Bronchial epithelial cell (primary cell): ENCODE results near the gene SMYD2. TPM values are rescaled to one million over a fixed set of nuclear protein-coding genes. Genes with fewer than 3 reads are reported as not detected.

Source experiments
- DNase-seq: peaks from one replicate; pipeline ENCODE4 v3.0.0-alpha.2; 2010; ENCODE audit warnings: low read depth
- FAIRE-seq: peaks from 2 replicates; lab custom pipeline; 2011; peaks lifted over from hg19 to GRCh38; lab: Jason Lieb, UNC
- H3K27me3 ChIP-seq: 2 replicates; pipeline ENCODE4 v1.5.1; 2011; ENCODE audit warnings: low read length; ENCODE audit not compliant: control insufficient read depth, insufficient read depth
- H3K36me3 ChIP-seq: 2 replicates; pipeline ENCODE4 v1.5.1; 2011; ENCODE audit warnings: low read length; ENCODE audit not compliant: control insufficient read depth, insufficient read depth
- H3K4me3 ChIP-seq: 2 replicates; pipeline ENCODE4 v1.5.1; 2011; ENCODE audit warnings: mild to moderate bottlenecking, low read depth, low read length, control low read depth
- total RNA-seq: library from RNA; depleted of rRNA; stranded (reverse); fragments of >200 nt; gene quantifications from 2 replicates; pipeline ENCODE4 v1.2.1, GENCODE V29; 2014
- TF ChIP-seq, protein P1 (sequence below): IDR thresholded peaks from 2 replicates; pipeline ENCODE4 v1.5.1; 2011; ENCODE audit warnings: mild to moderate bottlenecking, moderate library complexity, low read length, control low read depth, inconsistent platforms; ENCODE audit not compliant: insufficient read depth, severe bottlenecking

Gene SMYD2
- total RNA-seq, 1 donor from 2014 or later: 58.4 TPM

DNA sequence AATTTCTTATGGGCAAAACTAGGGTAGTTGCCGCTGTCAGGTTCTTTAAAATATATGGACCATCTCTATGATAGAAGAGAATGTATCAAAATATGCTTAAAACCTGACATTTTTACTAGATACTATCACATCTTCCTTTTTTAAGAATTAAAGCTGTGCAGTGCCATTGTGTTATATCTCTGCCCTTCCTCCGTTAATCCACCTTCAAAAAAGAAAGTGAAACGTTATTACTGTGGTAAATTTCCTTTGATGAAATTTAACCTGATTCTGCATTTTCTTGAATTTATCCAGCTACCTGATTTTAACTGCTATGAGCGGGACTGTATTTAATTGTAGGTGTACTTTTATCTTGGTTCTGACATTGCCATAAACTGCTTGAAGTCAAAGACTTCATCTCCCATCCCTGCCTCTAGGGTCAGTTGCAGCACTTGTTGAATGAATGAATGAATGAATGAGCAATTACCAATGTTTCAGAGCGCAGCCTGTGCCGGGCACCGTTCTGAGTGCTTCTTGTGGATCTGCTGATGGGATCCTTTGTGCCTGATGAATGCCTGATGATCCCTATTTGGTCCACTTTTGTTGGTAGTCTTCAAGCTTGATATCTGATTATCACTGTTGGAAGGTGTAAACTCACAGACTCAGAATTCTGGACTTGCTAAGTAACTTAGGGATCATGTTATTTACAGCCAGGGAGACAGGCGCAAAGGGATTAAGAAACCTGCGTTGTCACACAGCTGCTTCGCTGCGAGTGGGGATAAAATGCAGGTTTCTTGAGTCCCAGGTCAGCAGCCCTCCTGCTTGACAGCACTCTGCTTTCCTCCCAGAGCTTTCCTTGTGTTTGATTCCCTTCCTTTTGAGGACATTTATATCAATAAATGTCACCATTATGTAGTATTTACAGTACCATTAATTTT is 30.1 kb downstream of the SMYD2 start:
- no peak for FAIRE-seq

DNA sequence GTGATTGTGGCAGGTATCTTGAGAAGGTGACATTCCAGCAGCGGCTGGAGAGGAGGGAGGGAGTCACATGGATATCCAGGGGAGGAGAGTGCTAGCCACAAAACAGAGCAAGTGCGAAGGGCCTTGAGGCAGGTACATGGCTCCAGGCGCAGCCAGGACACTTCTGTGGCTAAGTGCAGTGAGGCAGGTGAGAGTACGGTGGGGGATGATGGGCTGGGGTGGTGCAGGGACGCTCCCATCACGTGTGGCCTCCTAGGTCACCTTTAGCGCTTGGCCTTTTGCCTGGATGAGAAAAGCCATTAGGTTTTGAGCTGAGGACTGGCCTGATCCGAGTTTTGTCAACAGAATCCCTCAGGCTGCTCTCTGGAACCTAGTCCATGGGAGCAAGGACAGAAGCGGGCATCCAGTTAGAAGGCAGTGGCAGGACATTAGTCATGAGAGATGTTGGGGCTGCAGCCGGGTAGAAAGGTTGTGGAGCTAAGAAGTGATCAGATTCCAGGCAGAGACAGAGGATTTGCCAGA is 31.6 kb downstream of the SMYD2 start:
- no peak for FAIRE-seq

More for the DNA sequence above, 30.1 kb downstream of the SMYD2 start:
- no peak overlapping the region for H3K4me3 ChIP-seq
- no peaks in the 10 kb centered on the region for H3K27me3 ChIP-seq
- DNase-seq: no peak
- TF ChIP-seq, protein P1, sequence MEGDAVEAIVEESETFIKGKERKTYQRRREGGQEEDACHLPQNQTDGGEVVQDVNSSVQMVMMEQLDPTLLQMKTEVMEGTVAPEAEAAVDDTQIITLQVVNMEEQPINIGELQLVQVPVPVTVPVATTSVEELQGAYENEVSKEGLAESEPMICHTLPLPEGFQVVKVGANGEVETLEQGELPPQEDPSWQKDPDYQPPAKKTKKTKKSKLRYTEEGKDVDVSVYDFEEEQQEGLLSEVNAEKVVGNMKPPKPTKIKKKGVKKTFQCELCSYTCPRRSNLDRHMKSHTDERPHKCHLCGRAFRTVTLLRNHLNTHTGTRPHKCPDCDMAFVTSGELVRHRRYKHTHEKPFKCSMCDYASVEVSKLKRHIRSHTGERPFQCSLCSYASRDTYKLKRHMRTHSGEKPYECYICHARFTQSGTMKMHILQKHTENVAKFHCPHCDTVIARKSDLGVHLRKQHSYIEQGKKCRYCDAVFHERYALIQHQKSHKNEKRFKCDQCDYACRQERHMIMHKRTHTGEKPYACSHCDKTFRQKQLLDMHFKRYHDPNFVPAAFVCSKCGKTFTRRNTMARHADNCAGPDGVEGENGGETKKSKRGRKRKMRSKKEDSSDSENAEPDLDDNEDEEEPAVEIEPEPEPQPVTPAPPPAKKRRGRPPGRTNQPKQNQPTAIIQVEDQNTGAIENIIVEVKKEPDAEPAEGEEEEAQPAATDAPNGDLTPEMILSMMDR: no peak
- H3K36me3 ChIP-seq: peaks cover 3% of the 10 kb centered on the region

DNA sequence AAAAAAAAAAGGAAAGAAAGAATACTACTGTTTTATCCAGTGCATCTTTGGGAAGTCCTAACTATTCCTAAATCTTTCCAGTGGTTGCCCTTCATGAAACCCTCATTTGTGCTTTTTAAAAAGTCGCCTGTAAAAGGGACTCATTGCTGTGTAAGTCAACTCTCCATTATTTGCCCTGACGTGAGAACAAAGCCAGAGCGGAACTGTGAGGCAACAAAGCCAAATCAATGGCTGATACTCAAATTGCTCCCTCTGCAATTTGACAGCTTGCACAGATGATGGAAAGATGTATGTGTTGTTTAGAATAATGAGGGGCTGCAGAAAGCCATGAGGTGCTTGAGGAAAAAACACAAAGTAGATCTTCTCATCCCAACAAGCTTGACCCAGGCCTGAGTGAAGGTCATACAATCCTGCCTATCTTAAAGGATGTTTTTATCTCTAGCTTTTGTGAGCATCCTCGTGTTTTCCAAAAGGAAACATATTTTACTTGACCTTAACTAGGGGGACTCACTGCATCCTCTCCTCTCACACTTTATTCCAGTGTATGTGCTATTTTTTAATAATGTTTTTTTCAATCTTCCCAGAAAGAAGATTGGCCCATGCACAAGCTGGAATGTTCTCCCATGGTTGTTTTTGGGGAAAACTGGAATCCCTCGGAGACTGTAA is 33.4 kb downstream of the SMYD2 start:
- FAIRE-seq (no peak), DNase-seq (no peak)
- Histone ChIP-seq H3K27me3 (no peaks in the 10 kb centered on the region), H3K36me3 (peaks cover 9% of the 10 kb centered on the region), H3K4me3 (no peak overlapping the region)
- TF ChIP-seq, protein P1: no peak

More for the DNA sequence above, 31.6 kb downstream of the SMYD2 start:
- Histone ChIP-seq H3K36me3 (peaks cover 3% of the 10 kb centered on the region), H3K27me3 (no peaks in the 10 kb centered on the region), H3K4me3 (no peak overlapping the region)
- TF ChIP-seq, protein P1: no peak
- DNase-seq: no peak

DNA sequence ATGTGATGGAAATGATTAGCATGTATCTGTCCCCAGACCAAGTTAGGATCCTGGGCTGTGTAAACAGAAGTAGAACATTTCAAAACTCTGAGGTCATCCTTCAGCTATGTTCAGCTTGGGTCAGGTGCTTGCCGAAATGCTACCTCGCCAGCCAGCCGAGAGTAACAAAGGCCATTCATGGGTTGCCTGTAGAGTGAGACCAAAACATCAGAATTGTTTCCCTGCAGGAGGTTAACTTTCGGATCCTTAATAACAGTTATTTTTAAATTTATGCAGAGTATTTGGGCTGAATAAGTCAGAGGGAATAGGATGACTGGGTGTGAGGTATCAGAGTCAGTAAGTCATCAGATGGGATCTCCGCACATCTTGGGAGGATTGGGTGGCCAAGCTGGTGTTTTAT is 35.6 kb downstream of the SMYD2 start:
- peaks cover 9% of the 10 kb centered on the region for H3K36me3 ChIP-seq

DNA sequence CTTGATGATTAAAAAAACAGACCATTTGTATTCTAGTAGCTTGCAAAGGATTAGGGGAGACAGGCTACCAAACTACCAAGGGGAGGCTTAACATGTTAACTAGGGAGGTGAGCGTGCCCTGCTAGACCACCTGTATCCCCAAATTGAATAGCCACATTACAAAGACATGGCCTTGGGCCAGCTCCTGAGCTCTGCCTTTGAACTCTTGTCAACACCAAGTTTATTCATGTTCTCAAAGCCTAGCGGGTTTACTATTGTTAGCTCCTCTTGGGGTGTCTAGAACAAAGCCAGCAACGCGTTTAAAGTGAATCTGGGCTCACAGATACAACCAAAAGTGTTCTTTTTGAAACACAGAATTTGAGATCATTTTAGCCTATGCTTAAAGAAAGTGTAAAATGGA is 36.3 kb downstream of the SMYD2 start:
- no peak for FAIRE-seq

More for the DNA sequence above, 35.6 kb downstream of the SMYD2 start:
- DNase-seq (peak; percentile 47), FAIRE-seq (no peak)
- no peak overlapping the region for H3K4me3 ChIP-seq
- H3K27me3 ChIP-seq: no peaks in the 10 kb centered on the region
- TF ChIP-seq, protein P1: no peak

More for the DNA sequence above, 36.3 kb downstream of the SMYD2 start:
- DNase-seq: no peak
- TF ChIP-seq, protein P1: no peak
- H3K36me3 ChIP-seq: peaks cover 7% of the 10 kb centered on the region
- no peaks in the 10 kb centered on the region for H3K27me3 ChIP-seq
- no peak overlapping the region for H3K4me3 ChIP-seq
